H1 (cell line): ENCODE measurements around the gene FRRS1.

ENCODE experiments used
- CHD7 ChIP-seq: fragments of 300-600 bp; sonication (generic); IDR thresholded peaks from 2 replicates; pipeline ENCODE4 v1.7.1; 2012; ENCODE audit warnings: low read length, moderate library complexity, mild to moderate bottlenecking, inconsistent platforms; ENCODE audit not compliant: insufficient replicate concordance
- CTCF ChIP-seq, 3 experiments: IDR thresholded peaks; 1 replicate in 2 of 3; 2 replicates in 1 of 3; pipeline versions ENCODE4 v1.5.1 to v1.6.1; 2011; ENCODE audit warnings: low read length in 3 of 3, mild to moderate bottlenecking in 3 of 3, inconsistent platforms in 2 of 3, low read depth in 1 of 3, moderate library complexity in 1 of 3; ENCODE audit not compliant: insufficient read depth in 1 of 3; ENCODE audit errors: control extremely low read depth in 1 of 3
- E2F6 ChIP-seq: IDR thresholded peaks from 2 replicates; pipeline ENCODE4 v1.6.1; 2012; ENCODE audit warnings: inconsistent platforms
- EZH2 ChIP-seq: fragments of 200-600 bp; sonication (generic); IDR thresholded peaks from 2 replicates; pipeline ENCODE4 v1.7.1; 2012; ENCODE audit warnings: low read depth, mild to moderate bottlenecking, moderate library complexity, low read length, inconsistent platforms; ENCODE audit not compliant: severe bottlenecking
- JUN ChIP-seq: IDR thresholded peaks from 2 replicates; pipeline ENCODE4 v1.6.1; 2011; ENCODE audit warnings: low read depth, mild to moderate bottlenecking, improper control_type of control experiment, low read length
- MAFK ChIP-seq: IDR thresholded peaks from 2 replicates; pipeline ENCODE4 v1.6.1; 2012; ENCODE audit warnings: low read depth, mild to moderate bottlenecking, improper control_type of control experiment, low read length
- POLR2AphosphoS5 ChIP-seq: IDR thresholded peaks from 2 replicates; pipeline ENCODE4 v1.6.1; 2011; ENCODE audit warnings: low read depth, low read length
- SIN3A ChIP-seq, 2 experiments: IDR thresholded peaks in 1 of 2; conservative IDR thresholded peaks in 1 of 2; 2 replicates each; pipeline ENCODE4 v1.6.1; 2011 to 2012; ENCODE audit warnings: low read length in 2 of 2, improper control_type of control experiment in 1 of 2, low read depth in 1 of 2, mild to moderate bottlenecking in 1 of 2
- YY1 ChIP-seq: IDR thresholded peaks from 2 replicates; pipeline ENCODE4 v1.6.1; 2011; ENCODE audit warnings: low read depth, mild to moderate bottlenecking, low read length

- TF ChIP-seq CTCF (IDR thresholded peaks at IDR 0.05; ENCODE audit: control extremely low read depth in 1 of 3, insufficient read depth in 1 of 3, low read depth in 1 of 3, low read length in 3 of 3) = no peak
- TF ChIP-seq CHD7 = no peak
- no peak for TF ChIP-seq JUN
- TF ChIP-seq POLR2AphosphoS5 = no peak
- TF ChIP-seq SIN3A (conservative IDR thresholded peaks at IDR 0.05 in 1 of 2, IDR thresholded peaks at IDR 0.05 in 1 of 2; ENCODE audit: low read depth in 1 of 2, low read length in 2 of 2) = no peak
- TF ChIP-seq EZH2 = no peak
- TF ChIP-seq YY1 = no peak
- no peak for TF ChIP-seq MAFK
- no peak for TF ChIP-seq E2F6
Measured at GRCh38 chr1:99781798-99782197, 15.4 kb upstream of the FRRS1 start.
